ENCODE data around the gene STARD8.

STARD8 gene

DNA sequence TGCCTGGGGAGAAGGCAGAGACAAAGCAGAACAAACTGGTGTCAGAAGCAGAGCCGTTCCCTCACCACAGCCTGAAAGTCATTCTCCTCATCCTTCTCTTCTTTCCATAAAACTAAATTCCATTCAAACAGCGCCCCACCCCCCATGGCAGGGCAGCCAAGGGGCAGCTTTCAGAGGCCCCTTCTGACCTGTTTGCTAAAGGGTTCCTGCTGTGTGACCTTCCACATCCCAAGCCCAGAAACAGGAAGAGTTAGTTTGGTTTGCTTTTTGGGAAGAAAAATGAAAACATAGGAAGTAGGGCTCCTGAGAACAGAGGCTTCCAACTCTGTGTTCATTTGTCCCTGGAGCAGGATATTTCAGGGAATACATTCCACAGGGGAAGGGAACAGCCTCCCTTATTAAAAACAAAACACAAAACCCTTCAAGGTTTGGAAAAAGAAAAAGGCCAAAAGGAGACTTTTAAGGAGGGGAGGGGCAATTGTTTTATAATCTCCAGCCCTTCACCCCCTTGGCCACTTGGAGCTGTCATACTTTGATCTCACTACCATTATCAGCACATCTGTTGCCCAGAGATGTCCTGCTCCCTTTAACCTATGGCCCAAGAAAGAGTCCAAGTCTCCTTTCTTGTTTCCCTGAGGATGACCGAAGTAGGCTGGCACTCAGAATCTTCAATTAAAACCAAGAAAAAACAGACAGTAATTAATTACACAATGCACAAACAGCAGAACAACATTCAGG, 25.3 kb downstream of the STARD8 start:
- no peak for DNase-seq (ENCODE audit: low spot score)
- Histone ChIP-seq H3K4me3 (no peak overlapping the region), H3K27ac (peak overlapping the region in 1 of 2 donors; percentile 58)
- TF ChIP-seq, protein P1, sequence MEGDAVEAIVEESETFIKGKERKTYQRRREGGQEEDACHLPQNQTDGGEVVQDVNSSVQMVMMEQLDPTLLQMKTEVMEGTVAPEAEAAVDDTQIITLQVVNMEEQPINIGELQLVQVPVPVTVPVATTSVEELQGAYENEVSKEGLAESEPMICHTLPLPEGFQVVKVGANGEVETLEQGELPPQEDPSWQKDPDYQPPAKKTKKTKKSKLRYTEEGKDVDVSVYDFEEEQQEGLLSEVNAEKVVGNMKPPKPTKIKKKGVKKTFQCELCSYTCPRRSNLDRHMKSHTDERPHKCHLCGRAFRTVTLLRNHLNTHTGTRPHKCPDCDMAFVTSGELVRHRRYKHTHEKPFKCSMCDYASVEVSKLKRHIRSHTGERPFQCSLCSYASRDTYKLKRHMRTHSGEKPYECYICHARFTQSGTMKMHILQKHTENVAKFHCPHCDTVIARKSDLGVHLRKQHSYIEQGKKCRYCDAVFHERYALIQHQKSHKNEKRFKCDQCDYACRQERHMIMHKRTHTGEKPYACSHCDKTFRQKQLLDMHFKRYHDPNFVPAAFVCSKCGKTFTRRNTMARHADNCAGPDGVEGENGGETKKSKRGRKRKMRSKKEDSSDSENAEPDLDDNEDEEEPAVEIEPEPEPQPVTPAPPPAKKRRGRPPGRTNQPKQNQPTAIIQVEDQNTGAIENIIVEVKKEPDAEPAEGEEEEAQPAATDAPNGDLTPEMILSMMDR (IDR thresholded peaks at IDR 0.05) = no peak

DNA sequence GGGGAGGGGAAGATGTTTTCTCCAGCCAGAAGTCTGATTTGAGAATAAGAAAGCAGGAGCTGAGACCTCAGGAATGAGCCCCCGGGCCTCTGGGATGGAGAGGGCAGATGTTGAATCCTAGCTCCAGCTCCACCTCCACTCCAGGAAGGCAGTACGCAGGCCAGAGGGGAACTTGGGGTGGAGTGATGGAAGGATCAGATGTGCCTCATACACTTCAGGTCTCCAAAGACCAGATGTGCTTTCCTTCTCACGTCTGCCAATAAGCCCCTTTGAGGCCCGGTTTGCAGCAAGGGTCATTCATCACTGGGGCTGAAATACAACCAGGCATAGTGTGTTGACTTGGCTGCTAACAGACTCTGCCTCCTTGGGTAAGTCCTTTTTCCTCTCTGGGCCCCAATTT, 28.1 kb downstream of the STARD8 start:
- DNase-seq (ENCODE audit: low spot score) = no peak
- Histone ChIP-seq H3K27ac (no peak overlapping the region), H3K4me3 (no peak overlapping the region)
- TF ChIP-seq, protein P1 (IDR thresholded peaks at IDR 0.05) = no peak

DNA sequence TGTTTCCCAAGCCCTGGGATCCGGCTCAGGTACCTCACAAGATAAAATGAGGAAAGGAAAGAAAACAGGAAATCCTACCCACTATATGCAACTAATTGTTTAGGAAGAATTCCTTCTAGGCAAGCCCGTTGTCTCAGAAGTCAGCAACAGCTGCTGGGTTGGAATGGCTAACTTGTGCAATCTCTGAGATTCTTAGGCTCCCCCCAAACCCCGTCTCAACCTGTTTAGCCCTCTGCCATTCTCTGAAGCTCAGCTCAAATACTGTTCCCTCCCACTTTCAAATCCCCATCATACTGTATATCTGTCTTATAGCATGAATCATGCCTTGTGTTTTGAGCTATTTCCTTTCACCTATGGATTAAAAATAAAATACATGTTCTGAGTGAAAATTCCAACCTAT, 28.9 kb downstream of the STARD8 start:
- DNase-seq (ENCODE audit: low spot score) = no peak
- TF ChIP-seq, protein P1 (IDR thresholded peaks at IDR 0.05) = no peak

DNA sequence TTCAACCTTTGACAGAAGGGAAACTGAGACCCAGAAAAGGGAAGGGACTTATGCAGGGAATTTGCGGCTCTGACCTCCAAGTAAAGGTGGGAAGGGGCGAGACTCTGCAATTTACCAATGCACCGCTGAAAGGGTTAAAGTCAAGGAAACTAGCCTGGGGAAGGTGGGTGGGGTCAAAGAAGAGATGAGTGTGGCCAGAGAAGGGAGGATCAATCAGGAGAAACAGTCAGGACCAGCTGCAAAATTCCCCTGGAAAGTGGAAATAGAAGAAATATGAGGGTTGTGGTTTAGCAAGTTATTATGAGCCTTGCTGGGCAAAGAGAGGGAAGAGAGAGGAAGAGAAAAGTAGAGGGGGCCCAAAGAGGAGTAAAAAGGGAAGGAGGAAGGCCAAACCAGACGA, 30.5 kb downstream of the STARD8 start:
- no peak for DNase-seq (ENCODE audit: low spot score)
- Histone ChIP-seq H3K27ac (no peak overlapping the region), H3K4me3 (no peak overlapping the region)
- TF ChIP-seq, protein P1 (IDR thresholded peaks at IDR 0.05) = no peak

More for the DNA sequence above, 28.9 kb downstream of the STARD8 start:
- no peak overlapping the region for H3K27ac ChIP-seq
- H3K4me3 ChIP-seq = no peak overlapping the region

DNA sequence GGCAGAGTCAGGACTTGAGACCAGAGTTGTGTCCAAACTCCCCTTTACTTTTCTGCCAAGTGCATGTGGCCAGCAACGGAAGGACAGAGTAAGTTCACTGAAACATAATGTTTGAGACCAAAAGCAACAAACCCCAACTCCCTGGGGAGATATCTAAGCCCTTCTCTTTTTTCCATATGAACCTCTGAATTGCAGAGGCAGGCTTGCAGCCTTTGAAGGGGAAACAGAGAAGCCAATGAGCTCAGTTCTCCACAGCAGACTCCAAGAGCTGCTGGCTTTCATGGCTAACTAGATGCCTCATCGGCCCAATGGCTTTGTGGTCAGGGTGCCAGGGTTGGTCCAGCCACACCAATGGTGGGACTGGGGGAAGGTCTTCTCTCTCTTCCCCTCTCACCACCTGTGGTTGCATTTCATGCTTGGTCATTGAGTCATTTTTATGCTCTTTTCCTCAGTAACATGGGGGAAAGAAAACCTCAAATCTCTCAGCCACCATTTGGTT, 34.0 kb downstream of the STARD8 start:
- DNase-seq (ENCODE audit: low spot score) = no peak

DNA sequence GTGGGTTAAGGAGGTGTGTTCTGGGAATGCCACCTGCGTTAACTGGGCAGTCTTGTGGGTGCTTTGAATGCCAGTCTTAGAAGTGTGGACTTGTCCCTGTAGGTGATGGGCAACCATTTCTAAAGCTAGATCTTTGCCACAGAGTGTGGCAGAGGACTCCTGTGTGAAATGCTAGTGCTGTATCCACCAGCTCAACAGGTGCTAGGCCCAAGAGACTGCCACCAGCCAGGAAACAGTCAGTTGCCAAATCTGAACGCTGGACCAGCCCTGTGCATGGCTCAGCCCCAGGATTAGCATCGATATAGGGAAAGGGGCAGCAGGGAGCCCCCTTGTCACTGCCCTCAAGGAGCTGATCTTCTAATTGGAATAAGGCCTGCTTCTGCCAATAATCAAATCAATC, 35.3 kb downstream of the STARD8 start:
- H3K27ac ChIP-seq = no peak overlapping the region
- TF ChIP-seq, protein P1 (IDR thresholded peaks at IDR 0.05) = no peak
- DNase-seq (ENCODE audit: low spot score) = no peak
- no peak overlapping the region for H3K4me3 ChIP-seq

More for the DNA sequence above, 34.0 kb downstream of the STARD8 start:
- TF ChIP-seq, protein P1 (IDR thresholded peaks at IDR 0.05) = no peak
- Histone ChIP-seq H3K4me3 (no peak overlapping the region), H3K27ac (no peak overlapping the region)

DNA sequence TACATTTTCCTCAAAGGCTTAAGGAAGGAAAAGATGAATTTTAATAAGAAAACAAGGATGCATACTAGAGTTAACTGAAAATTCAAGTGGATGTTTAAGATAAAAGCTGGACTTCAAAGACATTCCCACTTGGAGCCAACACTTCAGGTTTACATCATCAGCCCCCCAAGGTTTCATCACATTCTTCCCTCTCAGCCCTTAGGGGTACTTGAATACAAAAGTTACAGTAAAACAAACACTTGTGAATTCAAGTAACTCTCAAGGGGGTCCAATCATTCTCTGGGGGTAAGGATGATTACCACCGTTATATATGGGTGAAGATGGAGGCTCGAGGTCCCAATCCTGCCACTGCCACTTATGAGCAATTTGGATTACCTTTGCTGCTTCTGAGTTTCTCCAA, 36.1 kb downstream of the STARD8 start:
- TF ChIP-seq, protein P1 (IDR thresholded peaks at IDR 0.05) = no peak
- DNase-seq (ENCODE audit: low spot score) = no peak
- peak overlapping the region in 1 of 2 donors; percentile 52 for H3K27ac ChIP-seq
- no peak overlapping the region for H3K4me3 ChIP-seq

Data from coronary artery (tissue), 2 donors.